Mesodermal cell (in vitro differentiated cells): ENCODE measurements around the gene SLC25A10.
"Not testable (repeated sequence)": the region's sequence is repeated elsewhere in the genome, so short reads cannot be mapped to it uniquely, and the experiment has no call there.

Experiments
- H3K27ac ChIP-seq: 2 replicates; pipeline ENCODE4 v1.7.0; 2013; ENCODE audit warnings: mild to moderate bottlenecking, low read depth, low read length, moderate library complexity; ENCODE audit not compliant: severe bottlenecking
- H3K36me3 ChIP-seq: 2 replicates; pipeline ENCODE4 v1.7.1; 2013; ENCODE audit warnings: mild to moderate bottlenecking, low read length, moderate library complexity; ENCODE audit not compliant: control insufficient read depth, insufficient read depth
- H3K4me1 ChIP-seq: one replicate; pipeline ENCODE4 v1.7.1; 2013; ENCODE audit warnings: mild to moderate bottlenecking, low read length; ENCODE audit not compliant: insufficient read depth, control insufficient read depth, poor library complexity, severe bottlenecking
- H3K4me3 ChIP-seq: 2 replicates; pipeline ENCODE4 v1.7.0; 2013; ENCODE audit warnings: low read length, control low read depth, mild to moderate bottlenecking; ENCODE audit not compliant: insufficient read depth, poor library complexity, severe bottlenecking; ENCODE audit errors: extremely low read depth
- H3K9me3 ChIP-seq: 2 replicates; pipeline ENCODE4 v1.7.1; 2013; ENCODE audit warnings: mild to moderate bottlenecking, low read length, moderate library complexity; ENCODE audit not compliant: control insufficient read depth
- WGBS, 2 experiments: methylation state at CpG; one replicate each; pipeline ENCODE4 v1.1.5; 2013; ENCODE audit warnings: missing lambda C conversion rate in 2 of 2; ENCODE audit not compliant: insufficient coverage in 2 of 2; 5-methylcytosine and 5-hydroxymethylcytosine counted together

Gene SLC25A10

DNA sequence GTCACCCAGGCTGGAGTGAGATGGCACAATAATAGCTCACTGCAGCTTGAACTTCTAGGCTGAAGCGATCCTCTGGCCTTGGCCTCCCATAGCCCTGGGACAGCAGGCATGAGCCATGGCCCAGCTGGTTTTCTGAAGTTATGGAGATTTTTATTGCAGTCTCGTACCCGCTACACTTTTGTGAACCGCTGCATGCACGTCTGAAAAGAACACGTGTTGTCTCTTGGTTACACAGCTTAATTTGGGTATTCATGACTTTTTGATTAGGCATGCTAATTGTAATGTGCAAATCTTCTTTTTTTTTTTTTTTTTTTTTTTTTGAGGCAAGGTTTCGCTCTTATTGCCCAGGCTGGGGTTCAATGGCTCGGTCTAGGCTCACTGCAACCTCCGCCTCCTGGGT, 13.4 kb downstream of the SLC25A10 start:
- no peak overlapping the region for H3K4me3 ChIP-seq
- WGBS, 2 experiments: 91 to 92% methylated on average over 7 to 9 of the region's 9 CpGs
- no peaks in the 10 kb centered on the region for H3K4me1 ChIP-seq
- H3K9me3 ChIP-seq: no peaks in the 10 kb centered on the region
- H3K27ac ChIP-seq: no peak overlapping the region
- H3K36me3 ChIP-seq: no peaks in the 10 kb centered on the region

DNA sequence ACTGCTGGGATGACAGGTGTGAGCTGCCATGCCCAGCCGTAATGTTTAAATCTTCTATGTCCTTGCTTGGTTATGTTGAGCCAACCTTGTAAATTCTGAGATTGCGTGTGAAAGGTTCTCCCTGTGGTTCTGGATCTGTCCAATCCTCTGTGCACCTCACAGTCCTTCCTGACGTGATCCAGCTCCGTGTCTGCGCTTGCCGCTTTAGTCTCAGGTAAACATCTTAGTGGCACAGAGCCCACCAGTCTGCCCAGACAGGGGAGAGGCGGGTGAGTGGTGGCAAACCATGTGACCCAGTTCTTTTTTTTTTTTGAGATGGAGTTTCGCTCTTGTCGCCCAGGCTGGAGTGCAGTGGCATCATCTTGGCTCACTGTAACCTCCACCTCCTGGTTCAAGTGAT, 13.9 kb downstream of the SLC25A10 start:
- Histone ChIP-seq H3K27ac (no peak overlapping the region), H3K9me3 (no peaks in the 10 kb centered on the region), H3K4me3 (no peak overlapping the region), H3K4me1 (peaks cover under 1% of the 10 kb centered on the region), H3K36me3 (no peaks in the 10 kb centered on the region)
- 84 to 96% methylated on average over 6 to 9 of the region's 9 CpGs for WGBS, 2 experiments

DNA sequence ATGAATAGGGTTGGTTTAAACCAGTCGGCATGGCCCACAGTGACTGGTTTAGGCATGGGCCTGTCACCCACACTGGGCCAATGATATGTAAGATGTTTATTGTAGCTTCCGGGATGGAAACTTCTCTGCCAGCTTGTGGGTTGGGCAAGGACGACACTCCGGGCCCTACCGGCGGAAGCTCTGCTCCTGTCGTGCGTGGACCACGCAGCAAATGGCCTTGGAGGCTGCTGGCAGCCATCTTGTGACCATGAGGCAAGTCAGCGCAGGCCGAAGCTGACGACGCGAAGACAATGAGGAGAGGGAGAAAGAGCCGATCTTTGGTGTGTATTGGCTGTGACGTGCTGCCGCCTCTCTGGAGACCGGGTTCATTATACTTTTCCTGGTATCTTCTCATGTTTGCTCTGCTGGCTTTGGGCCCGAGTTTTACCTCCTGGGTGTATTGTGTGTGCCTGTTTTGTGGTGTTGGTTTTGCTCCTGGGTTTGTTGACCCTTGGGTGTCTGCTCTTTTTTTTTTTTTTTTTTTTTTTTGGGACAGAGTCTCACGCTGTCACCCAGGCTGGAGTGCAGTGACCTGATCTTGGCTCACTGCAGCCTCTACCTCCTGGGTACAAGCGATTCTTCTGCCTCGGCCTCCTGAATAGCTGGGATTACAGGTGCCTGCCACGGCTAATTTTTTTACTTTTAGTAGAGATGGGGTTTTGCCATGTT, 15.4 kb downstream of the SLC25A10 start:
- Histone ChIP-seq H3K4me1 (peaks cover 4% of the 10 kb centered on the region), H3K27ac (no peak overlapping the region), H3K4me3 (no peak overlapping the region), H3K36me3 (no peaks in the 10 kb centered on the region), H3K9me3 (no peaks in the 10 kb centered on the region)
- WGBS, 2 experiments: 95 to 97% methylated on average over 14 to 23 of the region's 23 CpGs

DNA sequence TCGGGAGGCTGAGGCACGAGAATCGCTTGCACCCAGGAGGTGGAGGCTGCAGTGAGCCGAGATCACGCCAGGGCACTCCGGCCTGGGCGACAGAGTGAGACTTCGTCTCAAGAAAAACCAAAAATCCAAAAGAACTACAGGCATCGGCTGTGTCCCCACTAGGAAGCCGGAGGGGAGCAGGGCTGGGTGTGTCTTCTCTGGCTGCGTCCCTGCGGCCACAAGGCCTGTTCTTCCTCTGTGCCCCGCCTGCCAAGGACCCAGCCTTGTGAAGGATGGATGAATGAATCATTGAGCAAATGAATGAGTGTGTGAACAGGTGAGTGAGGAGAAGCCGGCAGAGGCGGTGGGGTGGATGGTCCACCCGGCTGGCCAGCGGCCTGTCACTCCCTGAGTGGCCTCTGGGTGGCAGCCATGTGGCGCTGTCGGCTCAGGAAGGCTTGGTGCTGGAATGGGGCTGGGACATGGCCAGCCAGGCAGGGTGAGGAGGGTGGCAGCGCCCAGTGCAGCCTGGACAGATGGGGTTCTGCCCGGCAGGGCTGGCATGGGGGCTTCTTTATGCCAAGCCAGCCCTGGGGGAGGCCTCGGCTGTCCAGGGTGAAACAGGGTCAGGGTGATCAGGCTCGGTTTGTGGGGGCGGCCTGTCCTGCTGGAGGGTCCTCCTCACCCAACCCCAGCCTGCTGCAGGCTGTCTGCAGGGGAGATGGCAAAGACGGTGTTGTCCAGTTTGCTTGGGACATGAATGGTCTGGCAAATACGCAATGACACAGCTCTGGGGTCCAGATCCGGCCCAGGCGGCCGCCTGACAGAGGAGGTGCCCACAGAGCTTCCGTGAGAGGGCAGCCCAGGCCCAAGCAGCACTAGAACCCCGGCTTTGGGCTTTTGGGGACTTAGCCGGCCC, 21.7 kb downstream of the SLC25A10 start:
- H3K9me3 ChIP-seq: no peaks in the 10 kb centered on the region
- no peaks in the 10 kb centered on the region for H3K36me3 ChIP-seq
- H3K4me3 ChIP-seq: no peak overlapping the region
- peaks cover 8% of the 10 kb centered on the region for H3K4me1 ChIP-seq
- H3K27ac ChIP-seq: no peak overlapping the region
- WGBS, 2 experiments: 46 to 60% methylated on average over 22 to 25 of the region's 32 CpGs

DNA sequence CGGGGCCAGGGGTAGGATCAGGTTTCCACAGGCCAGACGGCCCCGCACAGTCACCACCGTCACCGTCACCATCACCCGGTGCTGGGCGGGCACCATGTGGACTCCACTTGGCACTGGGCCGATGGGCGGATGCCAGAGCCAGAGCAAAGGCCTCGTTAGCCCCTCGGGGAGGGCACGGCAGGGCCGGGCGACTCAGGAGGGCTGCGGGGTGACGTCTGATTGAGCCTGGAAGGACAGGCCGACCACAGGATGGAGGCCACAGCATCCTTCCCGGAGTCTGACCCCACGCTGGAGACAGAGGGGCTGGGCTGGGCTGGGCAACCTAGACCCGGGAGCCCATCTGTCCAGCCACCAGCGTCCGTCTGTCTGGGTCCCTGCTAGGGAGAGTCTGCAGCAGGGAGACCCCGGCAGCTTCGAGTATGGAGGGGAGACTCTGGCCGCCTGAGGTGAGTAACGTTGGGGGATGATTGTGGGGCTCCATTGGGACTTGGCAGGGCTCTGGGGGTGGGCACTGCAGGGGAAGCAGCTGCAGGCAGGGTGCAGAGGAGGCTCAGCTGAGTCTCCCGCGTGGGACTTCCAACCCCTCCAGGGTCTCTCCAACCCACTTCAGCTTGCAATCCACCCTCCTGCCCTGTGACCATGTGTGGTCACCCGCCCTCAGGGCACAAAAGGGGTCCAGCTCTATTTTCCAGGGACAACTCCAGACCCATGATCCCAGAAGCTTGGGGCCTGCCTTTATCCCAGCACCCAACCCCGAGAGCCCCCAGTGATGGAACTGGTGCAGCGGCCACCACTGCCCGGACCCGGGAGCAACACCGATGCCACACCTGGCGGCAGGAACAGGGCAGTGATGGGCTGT, 22.6 kb downstream of the SLC25A10 start:
- 85 to 91% methylated on average over 29 to 31 of the region's 35 CpGs for WGBS, 2 experiments
- H3K27ac ChIP-seq: no peak overlapping the region
- H3K4me1 ChIP-seq: peaks cover 8% of the 10 kb centered on the region
- H3K9me3 ChIP-seq: no peaks in the 10 kb centered on the region
- H3K36me3 ChIP-seq: no peaks in the 10 kb centered on the region
- no peak overlapping the region for H3K4me3 ChIP-seq

DNA sequence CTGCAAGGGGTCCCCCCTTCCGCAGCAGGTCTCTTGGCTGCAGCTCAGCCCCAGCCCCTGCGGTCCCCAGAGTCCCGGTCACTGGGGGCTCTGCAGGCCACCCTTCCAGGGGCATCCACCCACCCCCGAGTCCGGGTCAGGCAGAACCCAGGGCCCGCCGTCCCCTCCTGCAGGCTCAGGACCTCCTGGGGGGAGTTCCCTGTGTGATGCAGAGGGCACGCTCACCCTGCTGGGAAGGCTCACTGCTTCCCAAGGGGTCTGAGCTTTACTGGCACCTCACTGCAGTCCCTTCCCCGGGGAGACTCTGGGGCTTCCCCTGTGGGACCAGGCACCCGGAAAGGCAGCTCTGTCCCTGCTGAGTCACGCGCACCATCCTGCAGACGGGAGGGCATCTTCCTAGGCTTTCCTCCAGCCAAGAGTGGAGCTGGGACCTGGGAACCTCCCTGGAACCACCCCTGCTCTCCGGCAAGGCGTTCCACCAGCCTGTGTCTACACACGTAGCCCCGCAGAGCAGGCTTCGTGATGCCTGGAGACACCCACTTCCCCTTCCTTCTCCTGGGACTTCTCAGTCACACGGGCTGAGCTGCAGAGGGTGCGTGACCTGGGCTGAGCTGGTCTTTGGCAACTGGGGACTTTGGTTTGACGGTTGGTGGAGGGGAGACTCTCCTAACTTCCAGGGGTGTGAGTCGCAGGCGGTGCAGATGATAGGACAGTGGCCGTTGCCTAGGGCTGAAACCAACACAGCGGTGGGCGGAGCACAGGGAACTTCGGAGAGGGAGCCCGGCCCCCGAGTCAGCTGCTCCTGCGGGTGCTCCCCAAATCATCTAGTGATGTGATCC, 23.4 kb downstream of the SLC25A10 start:
- no peak overlapping the region for H3K27ac ChIP-seq
- WGBS, 2 experiments: 67 to 72% methylated on average over 23 to 29 of the region's 30 CpGs

DNA sequence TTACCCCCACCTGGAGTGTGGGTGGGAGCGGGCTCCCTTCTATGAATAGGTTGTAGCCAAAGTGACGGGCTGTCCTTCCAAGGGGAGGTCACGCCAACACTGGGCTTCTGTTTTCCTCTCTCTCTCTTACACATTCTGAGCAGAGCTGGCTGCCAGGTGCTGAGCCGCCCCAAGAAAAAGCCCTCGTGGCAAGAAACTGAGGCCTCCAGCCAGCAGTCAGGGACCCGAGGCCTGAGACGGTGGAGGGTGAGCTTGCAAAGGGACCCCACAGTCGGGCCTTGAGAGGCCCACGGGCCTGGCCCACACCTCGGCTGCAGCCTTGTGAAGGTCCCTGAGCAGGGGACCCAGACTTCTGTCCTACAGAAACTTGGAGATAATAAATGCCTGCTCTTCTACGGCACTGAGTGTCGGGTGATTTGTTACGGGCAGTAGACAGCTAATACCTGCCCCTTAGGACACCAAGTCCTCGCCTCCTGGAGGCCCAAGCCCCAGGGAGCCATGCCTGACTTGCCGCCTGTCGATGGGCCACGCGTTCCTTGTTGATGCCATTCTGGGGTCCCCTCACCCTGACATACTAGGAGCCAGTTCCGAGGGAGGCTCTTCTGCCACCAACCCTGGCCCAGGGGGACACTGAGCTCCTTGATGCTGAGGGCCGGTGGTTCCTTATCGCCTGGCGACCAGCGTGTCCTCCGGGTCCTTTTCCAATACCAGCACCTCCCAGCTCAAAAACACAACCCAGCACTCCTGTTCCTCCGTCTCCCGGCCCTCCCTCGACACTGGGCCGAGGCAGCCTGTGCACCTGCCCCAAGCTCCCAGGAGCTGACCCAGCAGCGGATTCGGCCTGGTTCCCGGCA, 26.1 kb downstream of the SLC25A10 start:
- Histone ChIP-seq H3K9me3 (no peaks in the 10 kb centered on the region), H3K4me1 (peaks cover 4% of the 10 kb centered on the region), H3K27ac (no peak overlapping the region), H3K4me3 (no peak overlapping the region), H3K36me3 (no peaks in the 10 kb centered on the region)
- 93 to 94% methylated on average over 28 to 29 of the region's 31 CpGs for WGBS, 2 experiments

More for the DNA sequence above, 23.4 kb downstream of the SLC25A10 start:
- Histone ChIP-seq H3K9me3 (no peaks in the 10 kb centered on the region), H3K4me3 (no peak overlapping the region), H3K36me3 (no peaks in the 10 kb centered on the region), H3K4me1 (peaks cover 8% of the 10 kb centered on the region)

DNA sequence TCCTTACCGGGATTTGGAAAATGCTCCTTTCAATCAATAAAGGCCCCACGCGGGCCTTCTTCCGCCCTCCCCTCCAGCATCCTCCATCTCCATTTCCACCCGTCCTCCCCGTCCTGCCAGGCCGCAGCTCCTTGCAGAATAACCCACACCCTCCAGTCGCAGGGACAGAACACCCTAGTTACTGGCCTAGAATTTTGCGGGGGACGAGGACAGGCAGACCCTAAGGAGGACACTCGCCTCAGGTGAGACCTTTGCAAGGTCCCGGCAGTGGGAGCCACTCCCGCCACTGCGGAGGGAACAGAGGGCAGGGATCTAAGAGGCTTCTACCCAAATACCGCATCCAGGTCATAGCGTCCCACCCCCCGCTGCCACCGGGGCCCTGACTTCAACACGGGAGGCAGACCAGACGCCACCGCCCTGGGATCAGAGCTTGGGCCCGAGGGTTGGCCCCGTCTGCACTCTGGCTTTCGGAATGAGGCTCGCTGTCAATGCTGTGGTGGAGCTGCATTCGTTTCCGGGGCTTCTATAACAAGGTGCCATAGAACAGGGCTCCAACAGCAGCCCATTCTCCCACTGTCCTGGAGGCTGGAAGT, 26.8 kb downstream of the SLC25A10 start:
- Histone ChIP-seq H3K9me3 (no peaks in the 10 kb centered on the region), H3K27ac (no peak overlapping the region), H3K4me1 (peaks cover 4% of the 10 kb centered on the region), H3K4me3 (no peak overlapping the region), H3K36me3 (no peaks in the 10 kb centered on the region)
- 84 to 87% methylated on average over 21 to 27 of the region's 27 CpGs for WGBS, 2 experiments

DNA sequence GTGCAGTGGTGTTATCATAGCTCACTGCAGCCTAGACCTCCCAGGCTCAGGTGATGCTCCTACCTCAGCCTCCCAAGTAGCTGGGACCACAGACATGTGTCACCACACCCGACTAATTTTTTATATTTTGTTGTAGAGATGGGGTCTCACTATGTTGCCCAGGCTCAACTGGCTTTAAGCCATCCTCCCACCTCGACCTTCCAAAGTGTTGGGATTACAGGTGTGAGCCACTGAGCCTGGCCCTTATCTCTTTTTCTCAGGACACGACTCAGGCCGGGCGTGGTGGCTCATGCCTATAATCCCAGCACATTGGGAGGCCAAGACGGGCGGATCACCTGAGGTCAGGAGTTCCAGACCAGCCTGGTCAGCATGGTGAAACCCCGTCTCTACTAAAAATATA, 27.5 kb downstream of the SLC25A10 start:
- H3K4me3 ChIP-seq, H3K36me3 ChIP-seq, H3K27ac ChIP-seq, H3K4me1 ChIP-seq, H3K9me3 ChIP-seq: not testable (repeated sequence)
- 89 to 92% methylated on average over 7 of the region's 8 CpGs for WGBS, 2 experiments
